GM21390 (cell line): ENCODE data around the gene CPHXL.

Experiments used
- ATAC-seq: cut with Tn5 transposase; IDR thresholded peaks from one replicate; pipeline ENCODE4 v1.9.1; 2021; ENCODE audit not compliant: unreplicated experiment

Gene CPHXL

DNA sequence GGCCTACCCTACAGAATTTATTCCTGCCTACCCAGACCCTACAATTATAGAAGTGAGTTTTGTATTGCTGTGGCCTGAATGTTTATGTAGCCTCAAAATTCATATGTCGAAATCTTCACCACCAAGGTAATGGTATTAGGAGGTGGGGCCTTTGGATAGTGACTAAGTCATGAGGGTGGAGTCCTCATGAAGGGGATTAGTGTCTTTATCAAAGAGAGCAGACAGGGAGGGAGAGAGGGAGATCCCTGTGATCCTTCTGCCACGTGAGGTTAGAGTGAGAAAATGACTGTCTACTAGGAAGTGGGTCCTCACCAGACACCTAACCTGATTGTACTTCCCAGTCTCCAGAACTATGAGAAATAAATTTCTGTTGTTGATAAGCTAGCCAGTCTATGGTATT is 24.0 kb downstream of the CPHXL start:
- ATAC-seq, result no peak

DNA sequence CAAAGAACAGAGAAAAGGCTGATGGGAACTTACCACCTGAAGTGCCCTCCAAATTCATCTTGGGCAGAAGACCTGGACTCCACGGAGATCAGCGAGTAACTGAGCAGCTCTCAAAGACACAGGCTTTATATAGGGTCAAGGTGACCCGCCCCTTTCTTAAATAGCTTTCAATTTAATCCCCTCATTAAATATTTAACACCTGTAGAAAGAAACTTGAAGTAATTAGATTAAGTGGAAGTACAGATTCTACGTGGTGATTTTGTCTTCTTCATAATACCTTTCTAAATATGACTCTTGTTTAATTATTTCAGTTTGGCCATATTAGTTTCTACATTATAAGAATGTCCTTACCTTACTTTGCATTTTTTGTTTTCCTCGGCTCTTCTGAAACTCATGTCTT is 24.9 kb downstream of the CPHXL start, which contains the start of gene DUXB:
Gene DUXB (minus strand): TSS at position 101 of the 400 bp plus-strand sequence. CDS start 43 bp downstream, at position 58.
- no peak for ATAC-seq

DNA sequence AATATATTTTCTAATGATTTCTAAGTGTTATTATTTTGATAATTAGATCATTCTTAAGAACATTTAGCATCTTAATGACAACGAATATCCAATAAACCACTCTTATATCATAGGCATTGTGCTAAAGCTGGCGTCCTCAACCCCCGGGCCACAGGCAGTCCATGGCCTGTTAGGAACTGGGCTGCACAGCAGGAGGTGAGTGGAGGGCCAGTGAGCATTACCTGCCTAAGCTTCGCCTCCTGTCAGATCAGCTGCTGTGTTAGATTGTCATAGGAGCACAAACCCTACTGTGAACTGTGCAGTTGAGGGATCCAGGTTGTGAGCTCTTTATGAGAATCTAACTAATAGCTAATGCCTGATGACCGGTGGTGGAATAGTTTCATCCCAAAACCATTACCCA is 28.7 kb downstream of the CPHXL start:
- ATAC-seq, result no peak

DNA sequence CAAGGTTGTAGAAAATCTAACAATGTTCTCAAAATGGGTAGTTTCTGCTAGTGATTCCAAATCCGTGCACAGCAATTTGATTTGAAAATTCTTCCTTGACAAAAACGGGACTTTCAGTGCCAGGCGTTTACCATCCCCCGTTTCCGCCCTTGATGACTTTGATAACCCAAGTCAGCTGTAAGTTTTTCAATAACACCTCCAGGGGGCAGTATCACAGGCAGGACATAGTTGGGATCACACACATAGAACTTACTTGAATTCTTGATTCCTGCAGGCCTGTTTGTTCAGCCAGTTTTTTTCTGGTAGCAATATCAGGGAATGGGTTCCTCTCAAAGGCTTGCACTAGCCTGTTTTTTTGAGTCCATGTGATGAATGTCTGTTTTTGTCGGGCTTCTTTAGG is 30.6 kb downstream of the CPHXL start:
- no peak for ATAC-seq

DNA sequence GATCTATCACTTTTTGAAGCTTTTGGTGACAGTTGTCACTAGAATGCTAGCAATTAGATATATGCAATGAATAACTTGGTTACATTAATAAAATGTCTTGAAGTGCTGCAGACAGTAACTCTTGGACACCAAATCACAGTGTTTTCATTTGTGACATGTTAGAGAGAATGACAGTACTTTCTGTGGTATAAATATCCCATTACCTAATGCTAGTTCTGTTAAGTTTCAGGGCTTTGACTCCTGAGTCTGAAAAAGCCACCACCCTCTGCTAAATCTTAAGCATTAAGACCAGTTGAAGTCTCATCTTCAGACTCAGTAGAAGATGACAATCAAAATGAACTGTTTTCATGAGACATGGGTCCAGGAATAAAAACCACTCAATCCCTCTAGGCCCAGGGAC is 38.9 kb downstream of the CPHXL start:
- no peak for ATAC-seq

DNA sequence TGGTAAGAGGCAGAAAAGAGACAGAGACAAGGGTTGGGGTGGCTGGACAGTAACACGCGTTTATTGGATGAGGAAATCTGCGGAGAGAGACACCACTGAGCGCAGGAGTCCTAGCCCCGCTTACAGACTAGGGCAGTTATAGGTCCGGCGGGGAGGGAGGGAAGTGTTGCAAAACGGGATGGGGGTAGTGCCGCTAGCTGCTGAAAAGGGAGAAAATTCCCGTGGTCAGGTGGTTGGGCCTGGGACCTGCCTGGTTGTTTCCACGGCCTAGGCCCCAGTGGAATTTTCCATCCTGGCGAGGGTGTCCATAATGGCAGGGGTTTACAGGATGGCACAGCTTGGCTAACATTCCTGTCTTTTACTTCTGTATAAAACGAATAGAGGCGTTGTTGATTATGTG is 44.0 kb downstream of the CPHXL start:
- no peak for ATAC-seq

DNA sequence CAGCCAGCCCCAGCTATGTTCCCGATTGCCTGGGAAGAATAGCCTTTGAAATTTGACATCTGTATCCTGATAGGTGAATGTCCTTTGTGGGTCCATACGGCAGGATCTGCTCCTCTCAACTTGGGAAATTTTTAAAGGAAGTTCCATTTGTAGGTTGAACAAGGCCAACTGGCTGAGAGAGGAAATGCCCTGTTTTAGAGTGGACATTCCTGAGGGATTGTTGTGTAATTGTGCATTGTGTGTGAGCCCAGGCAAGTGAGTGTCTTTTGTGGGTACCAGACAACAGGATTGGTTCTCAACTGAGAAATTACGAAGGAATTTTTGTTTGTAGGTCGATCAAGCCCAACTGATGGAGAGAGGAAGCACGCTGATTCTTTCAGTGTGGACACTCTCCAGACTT is 46.9 kb downstream of the CPHXL start:
- ATAC-seq, result no peak

DNA sequence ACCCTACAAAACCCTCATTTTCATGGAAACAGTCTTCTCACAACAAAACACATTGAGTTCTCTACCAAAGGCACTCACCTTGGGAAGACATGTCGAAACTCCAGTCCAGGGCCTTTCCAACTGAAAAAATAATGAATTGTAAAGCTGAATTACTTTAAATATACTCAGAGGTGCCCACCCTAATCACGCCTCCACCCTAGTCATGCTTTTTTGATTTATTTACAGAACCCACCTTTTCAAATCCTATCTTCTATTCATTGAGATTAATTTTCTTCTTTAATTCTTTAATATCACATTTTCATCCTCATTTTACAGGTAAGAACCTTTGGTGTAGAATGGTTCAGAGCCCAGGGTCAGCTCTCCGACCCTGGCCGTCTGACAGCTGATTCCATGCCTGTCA is 49.4 kb downstream of the CPHXL start, which contains the start of gene CPHXL2:
Gene CPHXL2 (minus strand): TSS at position 101 of the 400 bp plus-strand sequence. CDS start 10 bp downstream, at position 91.
- no peak for ATAC-seq

DNA sequence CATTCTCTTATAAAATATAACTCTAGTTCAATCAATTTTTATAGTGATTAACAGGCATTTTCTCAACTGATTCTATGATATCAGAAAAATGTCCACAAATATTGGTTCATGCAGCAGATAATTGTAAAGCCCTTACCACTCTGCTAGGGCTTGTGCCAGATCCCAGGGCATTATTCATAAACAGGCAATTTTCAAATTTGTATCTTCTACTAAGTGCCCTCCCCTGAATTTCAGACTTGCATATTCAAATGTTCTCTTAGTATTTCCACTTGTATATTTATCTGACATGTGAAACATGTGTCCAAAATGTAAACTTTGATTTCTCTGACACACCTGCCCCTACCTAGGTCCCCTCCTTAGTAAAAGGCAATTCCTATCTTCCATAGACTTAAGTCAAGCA is 58.8 kb downstream of the CPHXL start:
- no peak for ATAC-seq
